ENCODE data around the gene GARIN3. TPM values are rescaled to one million over a fixed set of nuclear protein-coding genes. Genes with fewer than 3 reads are reported as not detected.

GARIN3 gene
- total and polyA plus RNA-seq, 4 donors: not detected

DNA sequence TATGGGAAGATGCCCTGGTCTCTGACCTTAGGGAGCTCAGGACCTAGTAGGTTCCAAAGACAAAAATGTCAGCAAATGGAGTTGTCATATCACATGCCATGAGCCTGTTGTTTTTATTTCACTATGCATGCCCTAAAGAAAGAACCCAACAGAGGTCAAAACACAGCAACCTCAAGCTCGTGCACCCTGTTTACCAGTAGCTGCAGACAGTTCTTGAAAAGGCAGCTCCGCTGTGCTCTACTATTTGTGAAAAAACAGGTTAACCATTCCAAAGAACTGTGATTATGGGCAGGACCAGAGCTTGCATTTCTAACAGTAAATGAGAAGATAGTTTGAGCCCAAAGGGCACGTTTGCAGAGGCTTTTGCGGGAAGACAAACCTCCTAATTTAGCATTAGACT lies 37.4 kb upstream of the GARIN3 start:
- Histone ChIP-seq H3K27ac (ENCODE audit: low read depth, low read length) (no peak overlapping the region), H3K27me3 (ENCODE audit: control insufficient read depth, insufficient read depth, low read length) (no peaks in the 10 kb centered on the region), H3K36me3 (ENCODE audit: control insufficient read depth, insufficient read depth, low read length) (no peaks in the 10 kb centered on the region), H3K4me1 (ENCODE audit: control insufficient read depth, insufficient read depth, low read length) (no peaks in the 10 kb centered on the region), H3K9me3 (ENCODE audit: control insufficient read depth, insufficient read depth, low read length) (no peaks in the 10 kb centered on the region), H3K4me3 (ENCODE audit: low read depth, low read length) (no peak overlapping the region)
- no peak for DNase-seq (ENCODE audit: low read depth in 4 of 6, low spot score in 6 of 6)
- 82% methylated on average over 3 of the region's 4 CpGs for WGBS (ENCODE audit: insufficient coverage)

DNA sequence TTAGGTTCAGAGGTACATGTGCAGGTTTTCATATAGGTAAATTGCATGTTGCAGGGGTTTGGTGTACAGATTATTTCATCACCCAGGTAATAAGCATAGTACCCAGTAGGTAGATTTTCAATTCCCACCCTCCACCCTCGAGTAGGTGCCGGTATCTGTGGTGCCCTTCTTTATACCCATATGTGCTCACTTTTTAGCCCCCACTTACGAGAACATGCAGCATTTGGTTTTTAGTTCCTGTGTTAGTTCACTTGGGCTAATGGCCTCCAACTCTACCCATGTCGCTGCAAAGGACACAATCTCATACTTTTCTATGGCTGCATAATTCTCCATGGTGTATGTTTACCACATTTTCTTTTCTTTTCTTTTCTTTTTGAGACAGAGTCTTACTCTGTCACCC lies 35.8 kb upstream of the GARIN3 start:
- Histone ChIP-seq H3K4me1 (ENCODE audit: control insufficient read depth, insufficient read depth, low read length) (no peaks in the 10 kb centered on the region), H3K36me3 (ENCODE audit: control insufficient read depth, insufficient read depth, low read length) (no peaks in the 10 kb centered on the region), H3K27me3 (ENCODE audit: control insufficient read depth, insufficient read depth, low read length) (no peaks in the 10 kb centered on the region), H3K27ac (ENCODE audit: low read depth, low read length) (no peak overlapping the region), H3K9me3 (ENCODE audit: control insufficient read depth, insufficient read depth, low read length) (no peaks in the 10 kb centered on the region), H3K4me3 (ENCODE audit: low read depth, low read length) (no peak overlapping the region)
- DNase-seq (ENCODE audit: low read depth in 4 of 6, low spot score in 6 of 6): no peak
- 90% methylated on average over 2 of the region's 4 CpGs for WGBS (ENCODE audit: insufficient coverage)

DNA sequence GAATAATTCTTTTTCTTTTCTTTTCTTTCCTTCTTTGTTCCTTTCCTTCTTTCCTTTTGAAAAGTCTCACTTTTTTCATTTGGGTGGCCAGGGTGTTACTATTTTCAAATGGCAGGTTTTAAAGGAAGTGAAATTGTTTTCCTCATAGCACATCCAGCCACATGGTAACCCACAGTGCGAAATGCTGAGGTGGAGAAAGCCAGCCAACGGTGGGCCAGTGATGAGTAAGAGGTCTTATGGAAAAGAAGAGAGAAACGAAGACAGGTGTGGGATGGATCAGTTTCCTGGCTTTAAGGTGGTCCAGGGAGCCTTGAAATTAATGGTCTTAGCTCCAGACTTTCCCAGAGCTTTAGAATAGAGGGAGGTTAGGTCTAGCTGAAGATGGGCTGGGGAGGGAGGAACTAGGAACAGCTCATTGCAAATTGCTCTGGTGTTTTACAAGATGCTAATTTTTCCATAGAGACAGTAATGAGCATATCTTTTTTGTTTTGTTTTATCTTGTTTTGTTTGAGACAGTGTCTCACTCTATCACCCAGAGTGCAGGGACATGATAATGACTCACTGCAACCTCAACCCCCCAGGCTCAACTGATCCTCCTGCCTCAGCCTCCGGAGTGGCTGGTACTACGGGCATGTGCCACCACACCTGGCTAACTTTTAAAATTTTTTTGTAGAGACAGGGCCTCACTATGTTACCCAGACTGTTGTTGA lies 32.4 kb upstream of the GARIN3 start:
- H3K9me3 ChIP-seq (ENCODE audit: control insufficient read depth, insufficient read depth, low read length): no peaks in the 10 kb centered on the region
- 68% methylated on average over 3 of the region's 5 CpGs for WGBS (ENCODE audit: insufficient coverage)
- H3K27ac ChIP-seq (ENCODE audit: low read depth, low read length): no peak overlapping the region
- H3K27me3 ChIP-seq (ENCODE audit: control insufficient read depth, insufficient read depth, low read length): no peaks in the 10 kb centered on the region
- no peak overlapping the region for H3K4me3 ChIP-seq (ENCODE audit: low read depth, low read length)
- H3K36me3 ChIP-seq (ENCODE audit: control insufficient read depth, insufficient read depth, low read length): no peaks in the 10 kb centered on the region
- no peak for DNase-seq (ENCODE audit: low read depth in 4 of 6, low spot score in 6 of 6)
- H3K4me1 ChIP-seq (ENCODE audit: control insufficient read depth, insufficient read depth, low read length): no peaks in the 10 kb centered on the region

DNA sequence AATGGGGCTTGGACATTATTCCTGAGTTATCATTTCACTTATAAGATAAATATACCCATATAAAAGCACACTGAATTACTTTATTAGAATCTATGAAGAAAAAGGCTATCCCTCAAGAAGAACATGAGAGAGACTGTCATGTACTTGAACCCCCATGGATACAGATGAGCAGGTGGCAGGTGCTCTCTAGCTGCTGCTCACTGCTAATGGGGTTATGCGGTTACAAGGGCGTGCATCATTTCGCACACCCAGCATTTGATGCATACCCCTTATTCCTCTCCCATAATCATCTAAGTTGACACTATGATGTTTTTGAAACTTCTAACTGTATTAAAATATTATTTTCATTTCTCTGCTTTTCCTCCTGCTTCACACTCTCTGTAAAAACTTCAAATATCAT lies 31.0 kb upstream of the GARIN3 start:
- Histone ChIP-seq H3K4me3 (ENCODE audit: low read depth, low read length) (no peak overlapping the region), H3K4me1 (ENCODE audit: control insufficient read depth, insufficient read depth, low read length) (no peaks in the 10 kb centered on the region), H3K9me3 (ENCODE audit: control insufficient read depth, insufficient read depth, low read length) (no peaks in the 10 kb centered on the region), H3K27me3 (ENCODE audit: control insufficient read depth, insufficient read depth, low read length) (no peaks in the 10 kb centered on the region), H3K36me3 (ENCODE audit: control insufficient read depth, insufficient read depth, low read length) (no peaks in the 10 kb centered on the region), H3K27ac (ENCODE audit: low read depth, low read length) (no peak overlapping the region)
- no CpG with 5 or more reads among the region's 3 CpGs for WGBS (ENCODE audit: insufficient coverage)
- no peak for DNase-seq (ENCODE audit: low read depth in 4 of 6, low spot score in 6 of 6)

DNA sequence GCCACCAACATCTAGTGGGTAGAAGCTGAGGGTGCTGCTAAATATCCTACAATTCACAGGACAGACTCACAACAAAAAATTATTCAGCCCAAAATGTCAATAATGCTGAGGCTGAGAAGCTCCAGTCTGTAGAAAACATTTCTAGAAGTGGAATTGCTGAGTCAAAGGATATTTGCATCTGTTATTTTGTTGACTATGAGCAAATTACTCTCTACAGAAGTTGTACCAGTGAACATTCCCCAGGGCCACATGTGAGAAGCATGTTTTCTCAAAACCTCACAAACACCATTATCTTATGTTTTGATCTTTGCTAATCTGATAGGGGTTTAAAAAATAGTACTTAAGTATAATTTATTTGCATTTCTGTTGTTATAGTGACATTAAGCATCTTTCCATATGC lies 30.0 kb upstream of the GARIN3 start:
- Histone ChIP-seq H3K4me1 (ENCODE audit: control insufficient read depth, insufficient read depth, low read length) (no peaks in the 10 kb centered on the region), H3K27ac (ENCODE audit: low read depth, low read length) (no peak overlapping the region), H3K36me3 (ENCODE audit: control insufficient read depth, insufficient read depth, low read length) (no peaks in the 10 kb centered on the region), H3K9me3 (ENCODE audit: control insufficient read depth, insufficient read depth, low read length) (no peaks in the 10 kb centered on the region), H3K4me3 (ENCODE audit: low read depth, low read length) (no peak overlapping the region), H3K27me3 (ENCODE audit: control insufficient read depth, insufficient read depth, low read length) (no peaks in the 10 kb centered on the region)
- no peak for DNase-seq (ENCODE audit: low read depth in 4 of 6, low spot score in 6 of 6)

DNA sequence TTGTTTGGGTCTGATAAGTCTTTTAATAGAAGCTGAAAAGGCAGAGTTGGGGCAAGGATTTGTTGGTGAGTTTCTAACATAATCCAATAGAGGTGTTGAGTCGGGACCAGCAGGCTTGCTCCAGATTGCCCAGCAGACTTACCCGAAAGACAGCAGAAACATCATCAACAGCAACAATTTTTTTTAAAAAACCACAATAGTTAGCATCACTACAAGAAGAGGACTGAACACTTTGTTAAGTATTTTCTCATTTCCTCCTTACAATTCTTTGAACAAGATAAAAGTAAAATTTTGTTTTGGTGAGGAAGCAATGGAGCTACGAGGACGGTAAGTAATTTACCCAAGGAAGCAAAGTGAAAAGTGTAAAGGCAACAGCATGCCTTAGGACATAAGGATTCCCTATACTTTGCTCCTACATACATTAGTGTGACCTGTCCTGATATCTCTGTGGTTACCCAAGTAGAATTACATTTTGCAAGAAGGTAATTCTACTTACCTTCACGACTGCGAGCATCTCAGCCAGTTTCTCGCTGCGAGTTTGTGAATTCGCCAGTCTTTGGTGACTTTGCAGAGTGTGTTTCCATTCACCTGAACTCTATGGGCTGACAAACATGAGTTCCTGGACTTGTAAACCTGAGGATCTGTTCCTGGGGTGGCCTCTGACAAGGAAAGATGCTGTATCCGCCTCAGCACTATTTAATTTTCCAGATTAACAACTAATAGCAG lies 27.8 kb upstream of the GARIN3 start:
- H3K36me3 ChIP-seq (ENCODE audit: control insufficient read depth, insufficient read depth, low read length): no peaks in the 10 kb centered on the region
- H3K4me3 ChIP-seq (ENCODE audit: low read depth, low read length): no peak overlapping the region
- no peaks in the 10 kb centered on the region for H3K9me3 ChIP-seq (ENCODE audit: control insufficient read depth, insufficient read depth, low read length)
- H3K27me3 ChIP-seq (ENCODE audit: control insufficient read depth, insufficient read depth, low read length): no peaks in the 10 kb centered on the region
- H3K4me1 ChIP-seq (ENCODE audit: control insufficient read depth, insufficient read depth, low read length): no peaks in the 10 kb centered on the region
- H3K27ac ChIP-seq (ENCODE audit: low read depth, low read length): no peak overlapping the region
- DNase-seq (ENCODE audit: low read depth in 4 of 6, low spot score in 6 of 6): no peak
- WGBS (ENCODE audit: insufficient coverage): 94% methylated on average over 6 of the region's 10 CpGs

DNA sequence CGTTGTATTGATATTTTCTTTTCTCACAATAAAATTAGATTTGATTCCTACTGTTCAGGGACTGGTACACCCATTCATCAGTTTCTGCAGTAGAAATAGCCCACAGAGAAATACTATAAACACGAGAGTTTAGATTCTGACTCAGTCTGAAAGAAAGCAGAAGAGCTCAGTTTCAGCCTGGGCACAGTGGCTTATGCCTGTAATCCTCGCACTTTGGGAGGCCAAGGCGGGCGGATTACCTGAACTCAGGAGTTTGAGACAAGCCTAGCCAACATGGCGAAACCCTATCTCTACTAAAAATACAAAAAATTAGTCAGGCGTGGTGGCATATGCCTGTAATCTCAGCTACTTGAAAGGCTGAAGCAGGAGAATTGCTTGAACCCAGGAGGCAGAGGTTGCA lies 23.2 kb upstream of the GARIN3 start:
- Histone ChIP-seq H3K27me3 (ENCODE audit: control insufficient read depth, insufficient read depth, low read length) (no peaks in the 10 kb centered on the region), H3K4me1 (ENCODE audit: control insufficient read depth, insufficient read depth, low read length) (no peaks in the 10 kb centered on the region), H3K36me3 (ENCODE audit: control insufficient read depth, insufficient read depth, low read length) (no peaks in the 10 kb centered on the region), H3K4me3 (ENCODE audit: low read depth, low read length) (no peak overlapping the region), H3K9me3 (ENCODE audit: control insufficient read depth, insufficient read depth, low read length) (no peaks in the 10 kb centered on the region), H3K27ac (ENCODE audit: low read depth, low read length) (no peak overlapping the region)
- WGBS (ENCODE audit: insufficient coverage): 92% methylated on average over 4 of the region's 7 CpGs
- no peak for DNase-seq (ENCODE audit: low read depth in 4 of 6, low spot score in 6 of 6)

DNA sequence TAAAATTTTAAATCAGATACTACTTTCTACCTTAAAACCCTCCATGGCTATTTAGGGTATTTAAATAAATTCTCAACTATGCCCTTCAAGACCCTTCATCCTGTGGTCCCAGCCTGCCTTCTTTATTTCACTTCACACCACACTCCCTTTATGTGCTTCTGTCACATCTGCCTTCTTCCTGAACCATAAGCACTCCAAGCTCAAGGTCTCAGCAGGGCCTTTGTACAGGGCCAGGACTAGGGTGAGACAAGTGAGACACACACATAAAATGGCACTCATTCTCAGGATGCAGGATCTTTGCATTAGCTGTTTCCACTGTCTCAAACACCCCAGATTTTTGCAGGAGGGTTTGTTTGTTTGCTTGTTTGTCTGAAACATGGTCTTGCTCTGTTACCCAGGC lies 22.2 kb upstream of the GARIN3 start:
- no peaks in the 10 kb centered on the region for H3K27me3 ChIP-seq (ENCODE audit: control insufficient read depth, insufficient read depth, low read length)
- no peaks in the 10 kb centered on the region for H3K9me3 ChIP-seq (ENCODE audit: control insufficient read depth, insufficient read depth, low read length)
- no peaks in the 10 kb centered on the region for H3K4me1 ChIP-seq (ENCODE audit: control insufficient read depth, insufficient read depth, low read length)
- no peaks in the 10 kb centered on the region for H3K36me3 ChIP-seq (ENCODE audit: control insufficient read depth, insufficient read depth, low read length)
- no peak for DNase-seq (ENCODE audit: low read depth in 4 of 6, low spot score in 6 of 6)
- H3K27ac ChIP-seq (ENCODE audit: low read depth, low read length): no peak overlapping the region
- no peak overlapping the region for H3K4me3 ChIP-seq (ENCODE audit: low read depth, low read length)

DNA sequence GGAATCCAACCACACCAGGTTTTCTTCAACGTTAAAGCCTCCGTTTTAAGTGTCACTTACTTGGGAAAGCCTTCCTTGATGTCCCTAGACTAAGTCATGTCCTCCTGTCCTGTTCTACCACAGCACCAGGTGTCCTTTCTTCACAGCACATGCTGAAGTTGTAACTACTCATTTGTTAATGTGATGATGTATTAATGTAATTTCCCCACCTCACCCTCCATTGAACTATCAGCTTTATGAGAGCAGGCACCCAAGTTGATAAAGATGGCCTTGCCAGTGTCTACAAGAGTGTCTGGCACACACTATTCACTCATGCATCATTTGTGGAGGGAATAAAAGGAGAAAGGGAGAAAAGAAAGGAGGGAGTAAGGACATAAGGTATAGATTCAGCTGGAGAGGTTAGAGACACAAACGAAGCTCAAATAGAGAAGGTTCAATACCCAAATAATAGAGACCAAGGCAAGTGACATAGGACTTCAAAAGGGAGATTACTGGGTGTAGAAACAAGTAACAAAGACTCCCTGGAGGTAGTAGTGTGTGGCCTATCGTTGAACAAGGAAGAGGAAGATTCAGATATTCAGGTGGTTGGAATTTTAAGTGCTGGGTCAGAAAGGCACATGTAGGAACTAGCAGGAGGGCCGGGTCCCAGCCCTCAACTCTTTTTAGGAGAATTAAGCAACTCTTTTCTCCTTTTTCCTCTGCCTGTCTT lies 21.1 kb upstream of the GARIN3 start:
- Histone ChIP-seq H3K36me3 (ENCODE audit: control insufficient read depth, insufficient read depth, low read length) (no peaks in the 10 kb centered on the region), H3K27ac (ENCODE audit: low read depth, low read length) (no peak overlapping the region), H3K4me3 (ENCODE audit: low read depth, low read length) (no peak overlapping the region), H3K27me3 (ENCODE audit: control insufficient read depth, insufficient read depth, low read length) (no peaks in the 10 kb centered on the region), H3K4me1 (ENCODE audit: control insufficient read depth, insufficient read depth, low read length) (no peaks in the 10 kb centered on the region), H3K9me3 (ENCODE audit: control insufficient read depth, insufficient read depth, low read length) (no peaks in the 10 kb centered on the region)
- 83% methylated on average over 3 of the region's 5 CpGs for WGBS (ENCODE audit: insufficient coverage)
- DNase-seq (ENCODE audit: low read depth in 4 of 6, low spot score in 6 of 6): no peak
